Middle frontal gyrus (tissue), 1 donor: ENCODE results near the gene CAPN13.
A peak's percentile ranks its signal among the peaks of the same experiment; 100 is the strongest.

Experiments
- DNase-seq: peaks from one replicate; pipeline ENCODE4 v3.0.0-alpha.2; 2015; ENCODE audit warnings: low spot score; ENCODE audit errors: extremely low spot score

The CAPN13 gene

DNA sequence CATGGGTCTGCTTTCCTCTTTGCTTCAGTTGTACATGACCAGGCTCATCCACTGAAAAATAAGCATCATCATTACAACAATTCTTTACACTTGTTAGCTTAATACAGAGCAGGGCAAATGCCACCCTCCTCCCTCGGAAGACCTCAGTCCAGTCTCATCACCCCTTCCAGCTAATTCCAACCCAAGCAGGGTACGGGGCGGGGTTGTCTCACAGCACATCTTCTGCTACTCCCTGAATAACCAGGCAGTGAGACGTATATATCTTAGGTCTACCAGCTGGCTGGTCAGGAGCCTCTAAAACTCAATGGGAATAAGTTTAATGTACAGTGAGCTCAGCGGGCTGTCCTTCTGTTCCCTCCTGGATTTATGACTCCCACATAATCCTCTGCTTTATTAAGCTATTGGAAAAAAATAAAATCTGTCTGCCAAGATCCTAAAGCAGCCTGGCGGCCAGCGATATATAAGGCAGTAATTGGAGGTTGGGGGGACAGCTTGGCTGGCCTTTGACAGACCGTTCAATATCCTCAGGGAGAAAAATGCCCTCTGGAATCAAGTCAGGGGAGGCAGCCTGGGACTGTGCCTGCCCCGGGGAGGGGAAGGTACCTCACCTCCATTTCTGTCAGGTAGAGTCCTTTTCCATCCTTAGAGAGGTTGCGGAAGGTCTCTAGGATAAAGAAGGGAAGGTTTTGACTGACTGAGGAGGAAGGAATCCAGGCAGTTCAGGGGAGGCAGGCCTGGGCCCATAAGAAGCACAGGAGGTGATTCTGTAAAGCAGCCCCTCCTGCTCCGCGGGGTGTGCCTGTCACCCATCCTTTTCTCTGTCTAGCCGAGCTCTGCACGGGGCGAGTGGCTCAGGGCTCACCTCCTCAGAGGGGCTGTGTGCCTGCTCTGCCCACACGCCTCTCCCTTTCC lies 76.3 kb downstream of the CAPN13 start:
- no peak for DNase-seq

- DNase-seq, result no peak
These were observed 78.2 kb downstream of the CAPN13 start for GRCh38 chr2:30729031-30729430.

DNA sequence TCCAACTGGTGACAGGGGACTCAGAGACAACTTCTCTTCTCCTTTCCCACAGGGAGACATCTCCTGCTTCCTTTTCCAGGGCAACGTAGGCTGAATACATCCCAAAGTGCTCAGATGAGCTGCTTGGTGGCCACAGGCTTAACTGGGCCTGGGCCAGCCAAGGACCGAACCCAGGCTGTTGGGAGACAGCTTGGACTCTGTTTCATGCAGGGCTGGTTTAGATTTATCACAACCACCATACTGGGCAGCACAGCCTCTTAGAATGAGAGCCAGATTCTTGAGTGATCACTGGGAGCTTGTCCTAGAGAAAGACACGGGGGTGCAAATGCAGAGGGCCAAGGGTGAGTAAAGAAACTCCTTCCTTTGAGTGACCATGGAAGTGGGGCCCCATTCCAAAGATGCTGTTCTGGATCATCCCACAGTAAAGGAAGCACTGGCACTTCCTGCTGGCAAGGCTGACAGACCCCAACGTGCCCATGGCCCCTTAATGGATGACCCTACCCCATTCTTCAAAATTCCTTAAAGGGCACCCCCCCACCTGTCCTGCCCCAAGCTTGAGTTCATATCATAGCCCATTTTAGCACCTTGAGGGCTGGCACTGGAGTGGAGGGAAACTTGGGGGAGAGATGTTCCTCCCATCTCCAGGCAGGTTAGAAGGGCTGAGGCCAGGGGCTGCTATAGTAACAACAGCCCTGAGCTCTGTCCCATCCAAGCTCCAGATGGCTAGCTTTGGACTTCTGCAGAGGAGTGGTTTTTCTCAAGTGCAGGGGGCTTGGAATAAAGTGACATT lies 84.1 kb downstream of the CAPN13 start:
- no peak for DNase-seq

- no peak for DNase-seq
These were observed 85.3 kb downstream of the CAPN13 start for GRCh38 chr2:30721668-30722647.

DNA sequence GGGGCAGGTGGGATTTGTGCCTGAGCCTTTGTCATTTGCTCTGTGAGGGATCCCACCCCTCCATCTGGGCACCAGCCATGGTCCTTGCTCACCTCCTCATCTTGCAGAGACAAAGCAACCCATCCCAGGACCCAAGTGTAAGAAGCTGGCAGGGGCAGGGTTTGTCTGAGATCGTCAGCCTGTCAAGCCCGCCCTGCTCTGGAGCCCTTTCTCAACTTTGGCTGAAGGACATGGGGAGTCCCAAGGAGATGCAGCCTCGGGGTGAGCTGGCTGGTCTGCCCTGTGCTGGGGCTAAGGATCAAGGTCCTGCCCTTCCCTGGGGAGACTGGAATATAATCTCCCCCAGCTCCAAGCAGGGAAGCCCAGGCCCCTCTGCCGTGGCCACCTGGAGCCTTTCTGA lies 86.0 kb downstream of the CAPN13 start:
- no peak for DNase-seq

DNA sequence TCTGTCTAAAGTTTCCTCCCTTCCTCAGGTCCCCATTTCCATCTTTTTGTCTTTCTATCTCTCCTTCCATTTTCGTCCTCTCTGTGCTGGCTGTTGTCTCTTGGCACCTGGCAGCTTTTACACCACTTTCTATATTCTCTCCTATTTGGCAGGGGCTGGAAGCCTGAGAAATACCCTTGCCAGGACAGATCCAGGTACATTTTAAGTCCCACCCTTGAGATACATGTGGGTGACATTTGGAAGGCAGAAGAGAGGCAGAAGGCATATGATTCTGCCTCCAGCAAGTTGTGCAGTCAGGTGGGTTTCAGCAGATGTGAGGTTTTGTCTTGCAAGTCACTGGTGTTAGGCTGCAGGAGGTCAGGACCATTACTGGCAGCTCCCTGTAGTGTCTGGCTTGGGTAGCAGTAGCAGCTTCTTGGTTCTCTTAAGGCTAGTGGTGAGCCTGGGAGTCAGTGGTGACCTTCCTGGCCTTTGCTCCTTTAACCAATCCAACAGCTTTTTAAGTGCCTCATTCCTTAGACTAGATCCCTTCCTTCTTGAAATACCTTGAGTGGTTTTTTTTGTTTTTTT lies 90.1 kb downstream of the CAPN13 start:
- DNase-seq, result no peak

GRCh38 chr2:30716123-30716900 lies 90.9 kb downstream of the CAPN13 start:
- no peak for DNase-seq

DNA sequence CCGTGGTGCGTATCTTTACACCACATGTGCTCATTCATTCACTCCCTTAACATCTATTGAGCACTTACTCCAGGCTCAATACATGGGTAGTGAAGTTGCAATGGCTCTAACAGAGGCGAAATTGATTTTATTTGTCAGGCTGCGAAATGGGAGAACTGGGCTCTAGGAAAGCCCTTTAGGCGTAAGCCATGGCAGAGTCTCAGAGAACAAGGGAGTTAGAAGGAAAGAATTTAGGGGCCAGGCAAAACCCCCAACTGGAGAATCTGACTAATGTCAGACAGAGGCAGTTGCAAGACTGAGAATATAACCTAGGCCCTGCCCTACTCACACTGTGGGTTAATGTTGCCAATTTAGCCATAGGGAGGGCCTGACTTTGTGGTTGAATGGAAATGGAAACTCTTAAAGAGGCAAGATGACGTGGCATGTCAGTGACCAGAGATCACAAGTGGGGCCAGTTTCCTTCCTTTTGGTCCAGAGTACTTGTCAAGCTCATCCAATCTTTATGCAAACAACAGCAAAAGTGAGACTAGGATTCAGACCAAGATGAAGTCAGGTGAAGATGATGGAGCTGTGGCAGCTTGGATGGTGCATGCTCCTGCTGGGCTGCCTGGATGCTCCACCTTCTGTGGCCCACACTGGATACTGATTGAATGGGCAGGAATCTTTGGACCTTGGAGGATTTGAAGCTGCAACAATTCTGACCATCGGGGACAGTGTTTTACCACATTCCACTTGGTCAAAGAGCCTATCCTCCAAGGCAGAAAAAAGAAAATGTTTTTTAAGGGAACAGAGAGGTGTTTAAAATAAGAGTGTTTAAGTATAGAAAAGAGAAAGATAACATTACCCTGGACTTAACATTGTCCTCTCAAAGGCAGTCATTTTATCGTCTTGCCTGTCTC lies 92.2 kb downstream of the CAPN13 start:
- no peak for DNase-seq

- DNase-seq, result no peak
These were observed 93.5 kb downstream of the CAPN13 start for GRCh38 chr2:30713698-30714097.

DNA sequence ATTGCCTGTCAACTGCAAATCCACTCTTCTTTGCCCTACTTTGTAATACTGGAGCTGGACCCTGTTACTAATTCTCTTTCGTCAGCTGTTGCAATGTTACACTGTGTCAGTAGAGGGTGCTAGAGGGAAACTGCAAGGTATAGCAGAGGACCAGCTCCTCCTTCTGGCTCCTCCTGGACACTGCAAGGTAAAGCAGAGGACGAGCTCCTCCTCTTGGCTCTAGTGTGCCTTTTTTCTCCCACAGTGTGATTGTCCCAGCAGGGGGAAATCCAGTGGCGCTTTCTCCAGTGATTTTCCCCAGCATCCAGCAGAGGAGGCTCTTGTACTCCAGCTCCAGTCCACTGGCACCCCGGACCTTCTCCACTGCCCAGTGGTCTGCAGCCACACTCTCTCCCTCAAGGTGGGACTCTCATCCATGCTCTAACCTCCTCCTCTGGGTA lies 95.6 kb downstream of the CAPN13 start:
- DNase-seq, result peak; percentile 70

GRCh38 chr2:30710461-30710860 lies 96.8 kb downstream of the CAPN13 start:
- no peak for DNase-seq

DNA sequence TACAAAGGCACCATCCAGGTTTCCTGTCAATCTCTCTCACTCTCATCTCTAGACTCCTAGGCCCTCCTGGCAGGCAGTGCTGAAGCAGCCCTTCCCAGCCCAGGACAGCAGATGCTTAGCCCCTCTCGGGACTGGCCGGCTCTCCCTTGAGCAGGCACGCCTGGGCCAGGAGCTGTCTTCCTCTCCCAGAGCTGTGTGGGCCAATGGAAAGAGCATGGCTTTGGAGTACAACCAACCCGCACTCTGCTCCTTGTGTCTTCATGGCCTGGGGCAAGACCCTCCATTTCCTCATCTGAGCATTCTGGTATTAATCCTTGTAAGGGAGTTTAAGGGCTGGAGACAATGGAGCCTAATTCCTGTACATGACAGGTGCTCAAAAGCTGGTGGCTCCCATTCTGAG lies 97.2 kb downstream of the CAPN13 start:
- DNase-seq, result no peak

GRCh38 chr2:30709516-30709915 lies 97.7 kb downstream of the CAPN13 start:
- DNase-seq, result no peak

GRCh38 chr2:30708491-30709290 lies 98.6 kb downstream of the CAPN13 start:
- DNase-seq, result no peak

- no peak for DNase-seq
These were observed 99.8 kb downstream of the CAPN13 start for GRCh38 chr2:30707304-30707903.

DNA sequence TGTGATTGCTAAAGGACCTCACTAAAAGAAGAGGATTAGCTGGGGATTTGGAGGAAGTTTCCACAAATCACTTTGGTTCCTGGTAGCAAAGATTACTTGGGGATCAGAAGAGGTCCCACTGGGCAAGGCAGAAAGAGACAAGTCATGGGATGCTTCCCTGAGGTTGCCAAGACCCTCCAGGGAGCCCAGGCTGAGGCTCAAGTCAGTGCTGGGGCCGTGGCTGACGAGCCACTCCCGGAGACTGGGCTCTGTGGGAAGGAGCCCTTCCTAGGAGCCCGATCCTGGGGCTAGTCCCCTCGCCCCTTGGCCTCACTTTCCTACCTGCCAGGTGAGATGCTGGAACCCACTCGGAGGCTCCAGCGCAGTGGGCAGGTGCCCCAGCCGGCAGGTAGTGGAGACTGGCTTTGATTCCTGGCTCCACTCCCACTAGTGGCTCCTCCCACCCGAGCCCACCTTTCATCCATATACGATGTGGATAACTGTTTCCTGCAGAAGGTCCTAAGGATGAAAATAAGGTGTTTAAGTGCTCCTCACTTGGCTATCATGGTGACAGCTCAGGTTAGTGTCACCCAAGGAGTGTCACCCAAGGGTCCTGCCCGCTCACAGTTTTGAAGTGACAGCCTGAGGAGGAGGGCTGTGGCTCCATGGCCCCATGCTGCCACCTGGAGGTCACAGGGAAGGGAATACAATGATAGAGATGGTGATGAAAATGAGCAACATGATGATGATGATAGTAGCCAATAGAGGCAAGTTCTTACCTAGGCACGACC lies 100.5 kb downstream of the CAPN13 start:
- peak; percentile 24 for DNase-seq
